ENCODE data around the gene NEBL. TPM values are rescaled to one million over a fixed set of nuclear protein-coding genes. Genes with fewer than 3 reads are reported as not detected.

The NEBL gene
- total RNA-seq, 1 experiment from 2014 or later = 55.2 TPM

GRCh38 chr10:20839910-20840309 is 57.2 kb downstream of the NEBL start:
- no TSS peak for BruUV-seq (replicated peaks)
- no peaks in the 10 kb centered on the region for H3K9me3 ChIP-seq
- intact Hi-C loops (cut with micrococcal nuclease; ENCODE audit: unreplicated experiment) = no loop called here
- H3K36me3 ChIP-seq (ENCODE audit: control insufficient read depth, insufficient read depth, low read length) = no peaks in the 10 kb centered on the region; the same call in 1 of the 2 replicates
- H3K9me3 Mint-ChIP-seq (ENCODE audit: unreplicated experiment) = peaks cover 11% of the 10 kb centered on the region
- CTCF ChIA-PET = no interaction called here
- no peak overlapping the region for H3K27ac Mint-ChIP-seq (ENCODE audit: unreplicated experiment)
- DNase-seq = no peak
- no peaks in the 10 kb centered on the region for H3K27me3 ChIP-seq (replicated peaks; ENCODE audit: control insufficient read depth, insufficient read depth, low read length)
- POLR2A ChIA-PET = no interaction called here
- TF ChIP-seq CTCF (IDR thresholded peaks at IDR 0.05; ENCODE audit: insufficient read depth in 1 of 2, low read depth in 1 of 2, low read length in 1 of 2, severe bottlenecking in 1 of 2, unreplicated experiment in 1 of 2) = no peak
- H3K27me3 Mint-ChIP-seq (ENCODE audit: insufficient read depth, unreplicated experiment) = no peaks in the 10 kb centered on the region
- H3K4me1 ChIP-seq = no peaks in the 10 kb centered on the region
- H3K4me3 Mint-ChIP-seq (ENCODE audit: unreplicated experiment) = no peak overlapping the region
- H3K36me3 Mint-ChIP-seq (ENCODE audit: insufficient read depth, unreplicated experiment) = peaks cover 8% of the 10 kb centered on the region
- no peaks in the 10 kb centered on the region for H3K4me1 Mint-ChIP-seq (ENCODE audit: low read depth, unreplicated experiment)
- H3K4me3 ChIP-seq (ENCODE audit: low read depth, low read length) = no peak overlapping the region

GRCh38 chr10:20839141-20839540 is 58.0 kb downstream of the NEBL start:
- Histone ChIP-seq H3K9me3 (no peaks in the 10 kb centered on the region), H3K27me3 (replicated peaks; ENCODE audit: control insufficient read depth, insufficient read depth, low read length) (no peaks in the 10 kb centered on the region), H3K4me1 (no peaks in the 10 kb centered on the region), H3K36me3 (ENCODE audit: control insufficient read depth, insufficient read depth, low read length) (no peaks in the 10 kb centered on the region; the same call in 1 of the 2 replicates), H3K4me3 (ENCODE audit: low read depth, low read length) (no peak overlapping the region)
- Mint-ChIP-seq H3K4me1 (ENCODE audit: low read depth, unreplicated experiment) (no peaks in the 10 kb centered on the region), H3K9me3 (ENCODE audit: unreplicated experiment) (peaks cover 11% of the 10 kb centered on the region), H3K27me3 (ENCODE audit: insufficient read depth, unreplicated experiment) (no peaks in the 10 kb centered on the region), H3K4me3 (ENCODE audit: unreplicated experiment) (no peak overlapping the region), H3K27ac (ENCODE audit: unreplicated experiment) (no peak overlapping the region), H3K36me3 (ENCODE audit: insufficient read depth, unreplicated experiment) (peaks cover 8% of the 10 kb centered on the region)
- CTCF ChIA-PET = no interaction called here
- DNase-seq = no peak
- intact Hi-C loops (cut with micrococcal nuclease; ENCODE audit: unreplicated experiment) = no loop called here
- no peak for TF ChIP-seq CTCF (IDR thresholded peaks at IDR 0.05; ENCODE audit: insufficient read depth in 1 of 2, low read depth in 1 of 2, low read length in 1 of 2, severe bottlenecking in 1 of 2, unreplicated experiment in 1 of 2)
- POLR2A ChIA-PET = no interaction called here
- no TSS peak for BruUV-seq (replicated peaks)

- Histone ChIP-seq H3K27me3 (replicated peaks; ENCODE audit: control insufficient read depth, insufficient read depth, low read length) (no peaks in the 10 kb centered on the region), H3K4me3 (ENCODE audit: low read depth, low read length) (no peak overlapping the region), H3K36me3 (ENCODE audit: control insufficient read depth, insufficient read depth, low read length) (no peaks in the 10 kb centered on the region), H3K9me3 (no peaks in the 10 kb centered on the region), H3K4me1 (no peaks in the 10 kb centered on the region)
- Mint-ChIP-seq H3K9me3 (ENCODE audit: unreplicated experiment) (peaks cover 11% of the 10 kb centered on the region), H3K27me3 (ENCODE audit: insufficient read depth, unreplicated experiment) (no peaks in the 10 kb centered on the region), H3K36me3 (ENCODE audit: insufficient read depth, unreplicated experiment) (peaks cover 15% of the 10 kb centered on the region), H3K4me3 (ENCODE audit: unreplicated experiment) (no peak overlapping the region), H3K27ac (ENCODE audit: unreplicated experiment) (no peak overlapping the region), H3K4me1 (ENCODE audit: low read depth, unreplicated experiment) (no peaks in the 10 kb centered on the region)
- no peak for DNase-seq
- TF ChIP-seq CTCF (IDR thresholded peaks at IDR 0.05; ENCODE audit: insufficient read depth in 1 of 2, low read depth in 1 of 2, low read length in 1 of 2, severe bottlenecking in 1 of 2, unreplicated experiment in 1 of 2) = no peak
- ChIA-PET POLR2A (no interaction called here), CTCF (no interaction called here)
- intact Hi-C loops (cut with micrococcal nuclease; ENCODE audit: unreplicated experiment) = no loop called here
- no TSS peak for BruUV-seq (replicated peaks)
Measured at GRCh38 chr10:20836401-20836800, 60.7 kb downstream of the NEBL start.

All from Caco-2 (cell line).